MCF 10A (cell line): ENCODE measurements around the gene VPREB3. TPM values are rescaled to one million over a fixed set of nuclear protein-coding genes. Genes with fewer than 3 reads are reported as not detected.

ENCODE experiments used
- BruUV-seq: library from RNA; stranded (reverse); fragments of 400-500 nt; replicated peaks from 2 replicates; lab custom pipeline; 2021; lab: Mats Ljungman, UMichigan
- CTCF ChIA-PET: fragments of 300-600 bp; sonication (Branson Sonifier 250); formaldehyde crosslinking; extraction: SDS; loops from one replicate; lab custom pipeline; 2021; ENCODE audit warnings: antibody characterized with exemption, inconsistent platforms; lab: Yijun Ruan, JAX
- POLR2A ChIA-PET: fragments of 300-600, 350-650 bp; sonication (Branson Sonifier 250); formaldehyde crosslinking; extraction: SDS; loops from one replicate; lab custom pipeline; 2020; ENCODE audit warnings: antibody characterized with exemption, inconsistent platforms; lab: Yijun Ruan, JAX
- DNase-seq: peaks from one replicate; pipeline ENCODE4 v3.0.0-alpha.2; 2018; ENCODE audit not compliant: unreplicated experiment
- H3K27ac Mint-ChIP-seq: one replicate; pipeline ENCODE4 v1.8.0; 2022; ENCODE audit warnings: mild to moderate bottlenecking, low read depth, mixed read lengths; ENCODE audit not compliant: unreplicated experiment
- H3K27me3 Mint-ChIP-seq: one replicate; pipeline ENCODE4 v1.8.0; 2022; ENCODE audit warnings: mixed read lengths; ENCODE audit not compliant: insufficient read depth, unreplicated experiment
- H3K36me3 Mint-ChIP-seq: one replicate; pipeline ENCODE4 v1.8.0; 2022; ENCODE audit warnings: mild to moderate bottlenecking, moderate library complexity, mixed read lengths; ENCODE audit not compliant: insufficient read depth, unreplicated experiment
- H3K4me1 Mint-ChIP-seq: one replicate; pipeline ENCODE4 v1.8.0; 2022; ENCODE audit warnings: mixed read lengths; ENCODE audit not compliant: insufficient read depth, unreplicated experiment
- H3K4me3 Mint-ChIP-seq: one replicate; pipeline ENCODE4 v1.8.0; 2022; ENCODE audit warnings: mild to moderate bottlenecking, moderate library complexity, mixed read lengths; ENCODE audit not compliant: unreplicated experiment
- H3K9me3 Mint-ChIP-seq: one replicate; pipeline ENCODE4 v1.8.0; 2022; ENCODE audit warnings: mixed read lengths; ENCODE audit not compliant: unreplicated experiment
- CTCF ChIP-seq: fragments of 200-600 bp; IDR thresholded peaks from one replicate; pipeline ENCODE4 v1.8.0; 2022; ENCODE audit warnings: antibody characterized with exemption, mild to moderate bottlenecking; ENCODE audit not compliant: unreplicated experiment
- intact Hi-C: fragments of 100-400 bp; cut with micrococcal nuclease; formaldehyde crosslinking; loops from 2 replicates; pipeline ENCODE4 v1.14.1; 2022
- total RNA-seq: library from RNA; stranded (reverse); gene quantifications from 2 replicates; pipeline ENCODE4 v1.2.3, GENCODE V29; 2022

VPREB3 gene
- total RNA-seq, 1 experiment from 2014 or later: not detected

- CTCF ChIA-PET: no interaction called here
- POLR2A ChIA-PET: no interaction called here
- Mint-ChIP-seq H3K4me1 (peaks cover 20% of the 10 kb centered on the region), H3K27me3 (no peaks in the 10 kb centered on the region), H3K36me3 (no peaks in the 10 kb centered on the region), H3K27ac (no peak overlapping the region), H3K4me3 (no peak overlapping the region), H3K9me3 (no peaks in the 10 kb centered on the region)
- intact Hi-C loops: no loop called here
- no peak for TF ChIP-seq CTCF
- BruUV-seq: no TSS peak
- DNase-seq: no peak
Observed at GRCh38 chr22:23779083-23779482, 24.9 kb upstream of the VPREB3 start.

GRCh38 chr22:23778577-23778900 lies 24.3 kb upstream of the VPREB3 start:
- intact Hi-C loops: no loop called here
- Mint-ChIP-seq H3K4me3 (no peak overlapping the region), H3K9me3 (no peaks in the 10 kb centered on the region), H3K27ac (no peak overlapping the region), H3K36me3 (no peaks in the 10 kb centered on the region), H3K27me3 (no peaks in the 10 kb centered on the region), H3K4me1 (peaks cover 22% of the 10 kb centered on the region)
- CTCF ChIA-PET: interaction anchor here (0.7 kb wide), 1 partner anchor 819 kb away, joined by 3 read pairs; no protein-coding TSS in a partner anchor
- no TSS peak for BruUV-seq
- DNase-seq: no peak
- POLR2A ChIA-PET: interaction anchor here (0.6 kb wide), 1 partner anchor 46 kb away, joined by 3 read pairs; no protein-coding TSS in a partner anchor
- no peak for TF ChIP-seq CTCF

- no TSS peak for BruUV-seq
- intact Hi-C loops: no loop called here
- ChIA-PET CTCF (interaction anchor here (0.7 to 1.0 kb wide), 3 partner anchors 10 to 818 kb away, joined by 3 to 5 read pairs (median 3); partner anchors contain the start of gene CHCHD10), POLR2A (interaction anchor here (0.6 kb wide), 1 partner anchor 47 kb away, joined by 3 read pairs; no protein-coding TSS in a partner anchor)
- Mint-ChIP-seq H3K27ac (no peak overlapping the region), H3K4me3 (no peak overlapping the region), H3K9me3 (no peaks in the 10 kb centered on the region), H3K36me3 (peaks cover 5% of the 10 kb centered on the region), H3K27me3 (no peaks in the 10 kb centered on the region), H3K4me1 (peaks cover 28% of the 10 kb centered on the region)
- DNase-seq: no peak
- no peak for TF ChIP-seq CTCF
Observed at GRCh38 chr22:23777776-23778576, 23.8 kb upstream of the VPREB3 start.

GRCh38 chr22:23775779-23776375 lies 21.7 kb upstream of the VPREB3 start:
- no peak for DNase-seq
- no peaks in the 10 kb centered on the region for H3K9me3 Mint-ChIP-seq
- H3K36me3 Mint-ChIP-seq: peaks cover 6% of the 10 kb centered on the region
- CTCF ChIA-PET: interaction anchor here (0.8 to 1.8 kb wide), 5 partner anchors 9 to 186 kb away, joined by 3 to 4 read pairs (median 4); partner anchors contain the start of gene CHCHD10
- no peaks in the 10 kb centered on the region for H3K27me3 Mint-ChIP-seq
- H3K4me1 Mint-ChIP-seq: peaks cover 18% of the 10 kb centered on the region
- POLR2A ChIA-PET: interaction anchor here (1.2 to 2.3 kb wide), 3 partner anchors 10 to 118 kb away, joined by 4 to 8 read pairs (median 6); partner anchors contain the start of gene MIF
- intact Hi-C loops: no loop called here
- H3K27ac Mint-ChIP-seq: no peak overlapping the region
- no peak for TF ChIP-seq CTCF
- no peak overlapping the region for H3K4me3 Mint-ChIP-seq
- no TSS peak for BruUV-seq
